ENCODE results near the gene ATXN7L1. TPM values are rescaled to one million over a fixed set of nuclear protein-coding genes. Genes with fewer than 3 reads are reported as not detected.

The ATXN7L1 gene
- total and polyA plus RNA-seq, 4 donors: 4.2 to 22.5 (median 8.5) TPM

DNA sequence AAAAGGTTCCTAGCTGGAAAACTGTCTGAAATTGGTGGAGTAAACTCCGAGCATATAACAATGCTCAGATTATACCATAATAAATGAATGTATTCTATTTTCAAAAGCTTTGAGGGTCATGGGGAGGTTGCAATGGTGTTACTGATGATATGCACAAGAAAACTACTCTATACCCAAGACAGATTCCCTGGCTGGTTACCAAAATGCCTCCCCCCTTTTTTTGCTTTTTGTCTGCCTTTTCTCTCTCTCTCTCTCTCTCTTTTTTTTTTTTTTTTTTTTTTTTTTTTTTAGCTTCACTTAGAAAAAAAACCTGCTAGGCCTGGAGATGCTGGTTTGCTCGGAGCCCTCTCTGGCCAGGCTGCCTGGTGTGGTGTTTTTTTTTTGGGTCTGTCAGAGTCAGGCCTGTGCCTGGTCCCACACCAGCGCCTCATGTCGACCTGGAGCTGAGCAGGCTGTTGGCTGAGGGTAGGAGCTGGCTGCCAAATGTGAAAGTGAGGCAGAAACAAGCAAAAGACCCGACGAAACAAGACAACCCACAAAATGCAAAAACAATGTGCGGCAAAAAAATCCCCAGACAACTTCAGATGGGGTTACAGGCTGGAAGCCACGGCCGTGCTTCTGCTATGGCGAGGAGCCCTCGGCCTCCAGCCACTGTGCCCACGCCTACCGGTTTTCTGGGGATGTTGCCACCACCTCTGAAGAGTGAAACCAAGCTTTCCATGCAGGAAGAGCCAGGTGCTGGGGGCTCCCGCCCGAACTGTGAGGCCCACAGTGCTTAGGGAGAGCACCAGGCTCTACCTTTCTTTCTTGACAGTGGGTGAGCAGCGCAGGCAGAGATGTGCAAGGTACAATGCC is 235.2 kb downstream of the ATXN7L1 start:
- DNase-seq (peak in 2 of 3 donors; percentile 65 to 73), ATAC-seq (ENCODE audit: insufficient read depth, low FRiP score) (no peak)
- Histone ChIP-seq H3K27ac (ENCODE audit: low read depth in 1 of 2, low read length in 1 of 2) (no peak overlapping the region), H3K36me3 (ENCODE audit: control insufficient read depth in 4 of 4, insufficient read depth in 4 of 4, low read length in 4 of 4) (peaks cover 7 to 29% (median 13%) of the 10 kb centered on the region in 4 donors), H3K9me3 (ENCODE audit: control insufficient read depth in 4 of 4, insufficient read depth in 3 of 4, low read length in 3 of 4) (no peaks in the 10 kb centered on the region), H3K27me3 (ENCODE audit: control insufficient read depth in 3 of 3, insufficient read depth in 3 of 3, low read length in 2 of 3) (no peaks in the 10 kb centered on the region), H3K9ac (ENCODE audit: insufficient read depth in 1 of 2, low read length in 2 of 2) (no peak overlapping the region), H3K4me3 (no peak overlapping the region), H3K4me1 (ENCODE audit: control insufficient read depth in 5 of 5, insufficient read depth in 5 of 5, low read length in 5 of 5) (peaks cover 0 to 64% (median 20%) of the 10 kb centered on the region in 5 donors)
- TF ChIP-seq, protein P1, sequence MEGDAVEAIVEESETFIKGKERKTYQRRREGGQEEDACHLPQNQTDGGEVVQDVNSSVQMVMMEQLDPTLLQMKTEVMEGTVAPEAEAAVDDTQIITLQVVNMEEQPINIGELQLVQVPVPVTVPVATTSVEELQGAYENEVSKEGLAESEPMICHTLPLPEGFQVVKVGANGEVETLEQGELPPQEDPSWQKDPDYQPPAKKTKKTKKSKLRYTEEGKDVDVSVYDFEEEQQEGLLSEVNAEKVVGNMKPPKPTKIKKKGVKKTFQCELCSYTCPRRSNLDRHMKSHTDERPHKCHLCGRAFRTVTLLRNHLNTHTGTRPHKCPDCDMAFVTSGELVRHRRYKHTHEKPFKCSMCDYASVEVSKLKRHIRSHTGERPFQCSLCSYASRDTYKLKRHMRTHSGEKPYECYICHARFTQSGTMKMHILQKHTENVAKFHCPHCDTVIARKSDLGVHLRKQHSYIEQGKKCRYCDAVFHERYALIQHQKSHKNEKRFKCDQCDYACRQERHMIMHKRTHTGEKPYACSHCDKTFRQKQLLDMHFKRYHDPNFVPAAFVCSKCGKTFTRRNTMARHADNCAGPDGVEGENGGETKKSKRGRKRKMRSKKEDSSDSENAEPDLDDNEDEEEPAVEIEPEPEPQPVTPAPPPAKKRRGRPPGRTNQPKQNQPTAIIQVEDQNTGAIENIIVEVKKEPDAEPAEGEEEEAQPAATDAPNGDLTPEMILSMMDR (IDR thresholded peaks at IDR 0.05; ENCODE audit: control extremely low read depth, extremely low read depth): no peak
- WGBS, 2 donors: 94 to 95% methylated on average over 16 of the region's 16 CpGs

DNA sequence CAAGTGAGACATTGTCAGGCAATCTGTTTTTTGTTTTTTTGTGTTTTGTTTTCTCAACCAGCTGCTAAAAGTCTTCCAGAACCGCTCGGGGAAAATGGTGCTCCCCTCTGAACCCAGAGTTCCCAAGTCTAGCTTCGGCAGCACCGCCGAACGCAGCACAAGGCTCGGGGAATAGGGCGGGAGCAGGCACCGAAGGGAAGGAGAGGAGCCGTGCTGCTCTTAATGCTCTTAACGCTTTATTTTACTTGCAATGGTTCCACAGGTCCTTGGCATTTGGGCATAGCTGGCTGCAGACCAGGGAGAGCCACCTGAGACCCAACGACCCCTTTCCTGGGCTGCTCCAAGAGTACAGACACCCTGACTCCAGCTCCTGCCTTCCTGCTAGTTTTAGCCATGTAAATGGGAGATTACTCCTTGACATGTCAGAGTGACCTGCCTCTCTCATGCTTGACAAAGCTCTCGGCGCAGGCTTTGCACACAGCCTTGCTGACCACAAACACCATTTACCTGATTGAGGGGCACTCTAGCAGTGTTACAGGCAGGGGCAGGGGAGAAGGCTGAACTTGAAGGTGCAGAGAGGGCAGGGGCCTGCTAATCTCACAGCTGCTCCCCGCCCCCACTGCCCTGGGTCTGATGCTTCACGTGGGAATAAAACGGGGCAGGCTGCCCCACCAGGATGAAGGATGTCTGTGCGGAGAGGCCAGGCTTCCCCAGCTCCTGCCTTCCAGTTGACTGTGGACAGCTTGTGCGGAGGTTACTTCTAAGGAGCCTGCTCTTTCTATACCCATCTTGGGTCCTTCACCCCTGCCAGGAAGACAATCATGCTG is 236.5 kb downstream of the ATXN7L1 start:
- Histone ChIP-seq H3K27ac (ENCODE audit: low read depth in 1 of 2, low read length in 1 of 2) (no peak overlapping the region), H3K27me3 (ENCODE audit: control insufficient read depth in 3 of 3, insufficient read depth in 3 of 3, low read length in 2 of 3) (no peaks in the 10 kb centered on the region), H3K9ac (ENCODE audit: insufficient read depth in 1 of 2, low read length in 2 of 2) (peak overlapping the region in 1 of 2 donors; percentile 1), H3K36me3 (ENCODE audit: control insufficient read depth in 4 of 4, insufficient read depth in 4 of 4, low read length in 4 of 4) (peaks cover 7 to 32% (median 15%) of the 10 kb centered on the region in 4 donors), H3K4me1 (ENCODE audit: control insufficient read depth in 5 of 5, insufficient read depth in 5 of 5, low read length in 5 of 5) (peaks cover 0 to 62% (median 20%) of the 10 kb centered on the region in 5 donors), H3K4me3 (no peak overlapping the region), H3K9me3 (ENCODE audit: control insufficient read depth in 4 of 4, insufficient read depth in 3 of 4, low read length in 3 of 4) (no peaks in the 10 kb centered on the region)
- WGBS, 2 donors: 76 to 85% methylated on average over 19 of the region's 19 CpGs
- TF ChIP-seq, protein P1 (IDR thresholded peaks at IDR 0.05; ENCODE audit: control extremely low read depth, extremely low read depth): no peak
- DNase-seq (no peak), ATAC-seq (ENCODE audit: insufficient read depth, low FRiP score) (no peak)

DNA sequence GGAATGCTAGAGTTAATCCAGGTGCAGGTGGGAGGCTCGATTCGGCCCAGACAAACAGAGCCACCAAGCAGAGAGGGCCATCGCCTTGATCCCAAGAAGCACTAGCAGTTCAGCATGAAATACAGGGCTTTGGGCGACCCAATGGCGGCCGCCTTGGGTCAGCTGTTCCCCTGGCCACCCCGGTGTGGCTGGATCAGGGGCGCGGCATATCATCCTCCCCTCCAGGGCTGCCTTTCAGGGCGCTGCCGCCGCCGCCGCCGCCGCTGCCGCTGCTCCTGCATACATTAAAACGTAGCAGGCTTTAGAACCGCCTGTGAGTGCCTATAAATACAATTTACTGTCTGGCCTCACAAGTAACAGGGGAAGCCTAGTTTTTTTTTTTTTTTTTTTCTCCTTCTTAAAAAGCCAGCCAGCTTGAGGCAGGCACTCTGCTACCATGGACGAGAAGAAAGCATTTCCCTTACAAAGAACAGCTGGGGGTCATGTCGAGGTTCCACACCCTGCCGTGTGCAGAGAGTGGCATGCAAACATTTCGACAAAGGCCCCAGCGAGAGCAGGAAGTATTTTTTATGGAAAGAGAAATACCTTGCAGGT is 237.4 kb downstream of the ATXN7L1 start:
- WGBS, 2 donors: 74 to 81% methylated on average over 24 of the region's 24 CpGs
- Histone ChIP-seq H3K9ac (ENCODE audit: insufficient read depth in 1 of 2, low read length in 2 of 2) (peak overlapping the region in 1 of 2 donors; percentile 1), H3K9me3 (ENCODE audit: control insufficient read depth in 4 of 4, insufficient read depth in 3 of 4, low read length in 3 of 4) (no peaks in the 10 kb centered on the region), H3K36me3 (ENCODE audit: control insufficient read depth in 4 of 4, insufficient read depth in 4 of 4, low read length in 4 of 4) (peaks cover 7 to 34% (median 15%) of the 10 kb centered on the region in 4 donors), H3K27me3 (ENCODE audit: control insufficient read depth in 3 of 3, insufficient read depth in 3 of 3, low read length in 2 of 3) (no peaks in the 10 kb centered on the region), H3K27ac (ENCODE audit: low read depth in 1 of 2, low read length in 1 of 2) (no peak overlapping the region), H3K4me1 (ENCODE audit: control insufficient read depth in 5 of 5, insufficient read depth in 5 of 5, low read length in 5 of 5) (peaks cover 0 to 53% (median 14%) of the 10 kb centered on the region in 5 donors), H3K4me3 (no peak overlapping the region)
- TF ChIP-seq, protein P1 (IDR thresholded peaks at IDR 0.05; ENCODE audit: control extremely low read depth, extremely low read depth): no peak
- ATAC-seq (ENCODE audit: insufficient read depth, low FRiP score) (no peak), DNase-seq (peak; percentile 63 to 80 (median 78))

All from lung (tissue), 12 donors.